MM.1S (cell line): Measurements from ENCODE around the gene TSPAN11.

ENCODE experiments used
- DNase-seq: peaks from one replicate; pipeline ENCODE4 v3.0.0-alpha.2; 2015
- H2AFZ ChIP-seq: fragments of 300-600 bp; sonication (generic); 2 replicates; pipeline ENCODE4 v1.6.0; 2016; ENCODE audit warnings: antibody characterized with exemption, low read length
- H3F3A ChIP-seq: fragments of 300-600 bp; sonication (generic); 2 replicates; pipeline ENCODE4 v1.6.1; 2016; ENCODE audit warnings: mild to moderate bottlenecking, antibody characterized with exemption, low read length, moderate library complexity, mixed read lengths; ENCODE audit not compliant: insufficient read depth
- H3K27ac ChIP-seq: fragments of 300-600 bp; sonication (generic); 2 replicates; pipeline ENCODE4 v1.5.1; 2016; ENCODE audit warnings: mild to moderate bottlenecking, low read length
- H3K27me3 ChIP-seq: fragments of 300-600 bp; sonication (generic); replicated peaks from 2 replicates; pipeline ENCODE4 v1.6.0; 2016; ENCODE audit warnings: low read length; ENCODE audit not compliant: insufficient read depth
- H3K36me3 ChIP-seq: fragments of 300-600 bp; sonication (generic); replicated peaks from 2 replicates; pipeline ENCODE4 v1.6.1; 2016; ENCODE audit warnings: mild to moderate bottlenecking, low read length, mixed read lengths; ENCODE audit not compliant: insufficient read depth
- H3K4me1 ChIP-seq: fragments of 300-600 bp; sonication (generic); 2 replicates; pipeline ENCODE4 v1.6.1; 2016; ENCODE audit warnings: low read length, mixed read lengths
- H3K4me2 ChIP-seq: fragments of 300-600 bp; sonication (generic); 2 replicates; pipeline ENCODE4 v1.6.0; 2016; ENCODE audit warnings: low read depth, low read length
- H3K4me3 ChIP-seq: fragments of 300-600 bp; sonication (generic); 2 replicates; pipeline ENCODE4 v1.5.1; 2016; ENCODE audit warnings: low read length, mixed read lengths
- H3K79me2 ChIP-seq: fragments of 300-600 bp; sonication (generic); 2 replicates; pipeline ENCODE4 v1.6.1; 2016; ENCODE audit warnings: mixed run types, low read length, mixed read lengths
- H3K9ac ChIP-seq: fragments of 300-600 bp; sonication (generic); 2 replicates; pipeline ENCODE4 v1.6.1; 2016; ENCODE audit warnings: low read length, mixed read lengths
- H3K9me2 ChIP-seq: fragments of 300-600 bp; sonication (generic); replicated peaks from 2 replicates; pipeline ENCODE4 v1.6.1; 2016; ENCODE audit warnings: mild to moderate bottlenecking, low read length, mixed read lengths; ENCODE audit not compliant: insufficient read depth
- H3K9me3 ChIP-seq: fragments of 300-600 bp; sonication (generic); replicated peaks from 2 replicates; pipeline ENCODE4 v1.6.1; 2016; ENCODE audit warnings: mild to moderate bottlenecking, low read length, mixed read lengths; ENCODE audit not compliant: insufficient read depth
- H4K20me1 ChIP-seq: fragments of 300-600 bp; sonication (generic); 2 replicates; pipeline ENCODE4 v1.6.1; 2016; ENCODE audit warnings: mild to moderate bottlenecking, low read length, moderate library complexity, mixed read lengths; ENCODE audit not compliant: insufficient read depth
- EZH2 ChIP-seq: fragments of 300-600 bp; sonication (generic); optimal IDR thresholded peaks from 2 replicates; pipeline ENCODE3; 2017; ENCODE audit warnings: low read depth, mild to moderate bottlenecking, antibody characterized with exemption, low read length, mixed read lengths
- EZH2phosphoT487 ChIP-seq: fragments of 300-600 bp; sonication (generic); IDR thresholded peaks from 2 replicates; pipeline ENCODE4 v1.6.1; 2018; ENCODE audit warnings: antibody characterized with exemption, low read length
- TF ChIP-seq, protein P1 (sequence below): fragments of 300-600 bp; sonication (generic); IDR thresholded peaks from 2 replicates; pipeline ENCODE4 v1.5.1; 2016; ENCODE audit warnings: antibody characterized with exemption, low read length, mixed read lengths

The TSPAN11 gene

GRCh38 chr12:30930641-30931040 is 4.1 kb downstream of the TSPAN11 start:
- Histone ChIP-seq H3K4me3 (no peak overlapping the region), H3K4me1 (no peaks in the 10 kb centered on the region), H2AFZ (no peak overlapping the region), H3K9me2 (no peaks in the 10 kb centered on the region), H3F3A (no peaks in the 10 kb centered on the region), H3K27me3 (no peaks in the 10 kb centered on the region), H3K4me2 (no peak overlapping the region), H3K9ac (no peak overlapping the region), H3K9me3 (no peaks in the 10 kb centered on the region), H3K27ac (no peak overlapping the region), H3K79me2 (no peaks in the 10 kb centered on the region), H4K20me1 (no peaks in the 10 kb centered on the region), H3K36me3 (no peaks in the 10 kb centered on the region)
- no peak for DNase-seq
- no peak for TF ChIP-seq EZH2

GRCh38 chr12:30932881-30933280 is 6.3 kb downstream of the TSPAN11 start:
- Histone ChIP-seq H3K4me1 (no peaks in the 10 kb centered on the region), H3K4me3 (no peak overlapping the region), H4K20me1 (no peaks in the 10 kb centered on the region), H3K4me2 (no peak overlapping the region), H3K27me3 (no peaks in the 10 kb centered on the region), H2AFZ (no peak overlapping the region), H3K36me3 (no peaks in the 10 kb centered on the region), H3K79me2 (no peaks in the 10 kb centered on the region), H3K27ac (no peak overlapping the region), H3K9me3 (no peaks in the 10 kb centered on the region), H3K9ac (no peak overlapping the region), H3F3A (no peaks in the 10 kb centered on the region), H3K9me2 (no peaks in the 10 kb centered on the region)
- DNase-seq, result no peak
- TF ChIP-seq EZH2phosphoT487 (no peak), EZH2 (no peak)
- TF ChIP-seq, protein P1, sequence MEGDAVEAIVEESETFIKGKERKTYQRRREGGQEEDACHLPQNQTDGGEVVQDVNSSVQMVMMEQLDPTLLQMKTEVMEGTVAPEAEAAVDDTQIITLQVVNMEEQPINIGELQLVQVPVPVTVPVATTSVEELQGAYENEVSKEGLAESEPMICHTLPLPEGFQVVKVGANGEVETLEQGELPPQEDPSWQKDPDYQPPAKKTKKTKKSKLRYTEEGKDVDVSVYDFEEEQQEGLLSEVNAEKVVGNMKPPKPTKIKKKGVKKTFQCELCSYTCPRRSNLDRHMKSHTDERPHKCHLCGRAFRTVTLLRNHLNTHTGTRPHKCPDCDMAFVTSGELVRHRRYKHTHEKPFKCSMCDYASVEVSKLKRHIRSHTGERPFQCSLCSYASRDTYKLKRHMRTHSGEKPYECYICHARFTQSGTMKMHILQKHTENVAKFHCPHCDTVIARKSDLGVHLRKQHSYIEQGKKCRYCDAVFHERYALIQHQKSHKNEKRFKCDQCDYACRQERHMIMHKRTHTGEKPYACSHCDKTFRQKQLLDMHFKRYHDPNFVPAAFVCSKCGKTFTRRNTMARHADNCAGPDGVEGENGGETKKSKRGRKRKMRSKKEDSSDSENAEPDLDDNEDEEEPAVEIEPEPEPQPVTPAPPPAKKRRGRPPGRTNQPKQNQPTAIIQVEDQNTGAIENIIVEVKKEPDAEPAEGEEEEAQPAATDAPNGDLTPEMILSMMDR, result no peak

DNA sequence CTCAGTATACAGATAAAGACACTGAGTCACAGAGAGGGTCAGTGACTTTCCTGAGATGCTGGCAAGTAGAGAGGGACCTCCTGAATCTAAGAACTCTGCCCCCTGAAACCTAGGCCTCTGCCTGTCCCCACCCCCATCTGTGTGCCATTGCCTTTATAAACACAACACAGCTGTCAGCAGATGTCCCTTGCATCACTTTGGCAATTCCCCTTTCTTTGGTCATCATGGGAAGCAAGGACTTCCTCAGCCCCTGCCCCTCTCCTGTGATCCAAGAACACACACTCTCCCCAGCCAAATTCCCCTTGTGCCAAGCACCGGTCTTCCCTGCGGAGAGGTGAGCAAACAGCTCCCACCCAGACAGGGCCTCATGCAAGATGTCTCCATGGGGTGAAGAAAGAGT is 8.3 kb downstream of the TSPAN11 start:
- H3K4me1 ChIP-seq, result no peaks in the 10 kb centered on the region; the same call in 1 of the 2 replicates
- H3K27ac ChIP-seq, result no peak overlapping the region
- no peaks in the 10 kb centered on the region for H3K9me2 ChIP-seq
- H3K79me2 ChIP-seq, result no peaks in the 10 kb centered on the region
- no peak overlapping the region for H3K4me2 ChIP-seq
- no peak overlapping the region for H3K4me3 ChIP-seq
- H3F3A ChIP-seq, result no peaks in the 10 kb centered on the region
- no peak overlapping the region for H3K9ac ChIP-seq
- no peaks in the 10 kb centered on the region for H3K27me3 ChIP-seq
- DNase-seq, result no peak
- no peak overlapping the region for H2AFZ ChIP-seq
- H4K20me1 ChIP-seq, result no peaks in the 10 kb centered on the region
- no peaks in the 10 kb centered on the region for H3K9me3 ChIP-seq
- TF ChIP-seq, protein P1, result no peak
- TF ChIP-seq EZH2 (no peak), EZH2phosphoT487 (no peak)
- H3K36me3 ChIP-seq, result no peaks in the 10 kb centered on the region

DNA sequence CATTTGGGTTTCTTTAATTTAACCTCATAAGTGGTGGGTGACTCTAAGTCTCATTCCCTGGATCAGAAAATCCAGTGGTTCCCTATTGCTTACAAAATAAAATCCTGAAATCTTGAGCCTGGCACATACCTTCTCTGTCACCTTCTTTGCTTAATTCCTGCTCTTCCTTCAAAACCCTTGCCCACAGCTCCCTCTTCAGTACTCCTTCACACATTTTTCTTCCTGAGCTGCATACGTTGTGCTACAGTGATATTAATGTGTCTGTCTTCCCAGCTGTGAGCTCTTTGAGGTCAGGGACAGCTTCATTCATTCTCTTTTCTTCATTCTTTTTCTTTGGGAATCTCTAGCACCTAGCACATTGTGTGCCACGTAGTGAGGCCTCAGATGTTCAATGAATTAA is 9.5 kb downstream of the TSPAN11 start:
- Histone ChIP-seq H3K4me2 (no peak overlapping the region), H3K79me2 (no peaks in the 10 kb centered on the region), H3K4me1 (no peaks in the 10 kb centered on the region; the same call in 1 of the 2 replicates), H3K9ac (no peak overlapping the region), H3K27me3 (no peaks in the 10 kb centered on the region), H3K9me3 (no peaks in the 10 kb centered on the region), H4K20me1 (no peaks in the 10 kb centered on the region), H3F3A (no peaks in the 10 kb centered on the region), H3K9me2 (no peaks in the 10 kb centered on the region), H3K4me3 (no peak overlapping the region), H2AFZ (no peak overlapping the region), H3K36me3 (no peaks in the 10 kb centered on the region), H3K27ac (no peak overlapping the region)
- TF ChIP-seq, protein P1, result no peak
- TF ChIP-seq EZH2 (no peak), EZH2phosphoT487 (no peak)
- no peak for DNase-seq
